HG03378 (cell line): ENCODE measurements around the gene CHI3L1.
"Not testable (repeated sequence)": the region's sequence is repeated elsewhere in the genome, so short reads cannot be mapped to it uniquely, and the experiment has no call there.

Source experiments
- ATAC-seq: cut with Tn5 transposase; IDR thresholded peaks from one replicate; pipeline ENCODE4 v1.9.1; 2021; ENCODE audit warnings: mild to moderate bottlenecking, moderate library complexity; ENCODE audit not compliant: unreplicated experiment

Gene CHI3L1

GRCh38 chr1:203186446-203187303 is at the start of gene CHI3L1:
Gene CHI3L1 (minus strand): TSS chr1:203186704. CDS start chr1:203186623, 81 bp downstream.
- ATAC-seq = no peak

- ATAC-seq = not testable (repeated sequence)
Observed at GRCh38 chr1:203234901-203235300, 48.4 kb upstream of the CHI3L1 start.

GRCh38 chr1:203229471-203230135 is 43.1 kb upstream of the CHI3L1 start, which contains the start of gene CHIT1:
Gene CHIT1 (minus strand): TSS chr1:203229673. CDS start chr1:203229636, 37 bp downstream.
- no peak for ATAC-seq

GRCh38 chr1:203228670-203229069 is 42.2 kb upstream of the CHI3L1 start:
- no peak for ATAC-seq

GRCh38 chr1:203227371-203228083 is 41.0 kb upstream of the CHI3L1 start:
- no peak for ATAC-seq

GRCh38 chr1:203225071-203225470 is 38.6 kb upstream of the CHI3L1 start:
- ATAC-seq = no peak

GRCh38 chr1:203223012-203223775 is 36.7 kb upstream of the CHI3L1 start:
- ATAC-seq = no peak

GRCh38 chr1:203219934-203220333 is 33.4 kb upstream of the CHI3L1 start:
- ATAC-seq = no peak

GRCh38 chr1:203219171-203219570 is 32.7 kb upstream of the CHI3L1 start:
- no peak for ATAC-seq

GRCh38 chr1:203217668-203218067 is 31.2 kb upstream of the CHI3L1 start:
- no peak for ATAC-seq

GRCh38 chr1:203217139-203217655 is 30.7 kb upstream of the CHI3L1 start:
- no peak for ATAC-seq

GRCh38 chr1:203216274-203217138 is 30.0 kb upstream of the CHI3L1 start:
- ATAC-seq = no peak

- ATAC-seq = no peak
Observed at GRCh38 chr1:203215573-203215972, 29.1 kb upstream of the CHI3L1 start.

GRCh38 chr1:203214871-203215270 is 28.4 kb upstream of the CHI3L1 start:
- no peak for ATAC-seq

GRCh38 chr1:203213126-203213525 is 26.6 kb upstream of the CHI3L1 start:
- ATAC-seq = no peak

GRCh38 chr1:203211812-203212211 is 25.3 kb upstream of the CHI3L1 start:
- no peak for ATAC-seq

- no peak for ATAC-seq
Observed at GRCh38 chr1:203210988-203211387, 24.5 kb upstream of the CHI3L1 start.

- no peak for ATAC-seq
Observed at GRCh38 chr1:203210350-203210749, 23.8 kb upstream of the CHI3L1 start.

GRCh38 chr1:203208181-203208580 is 21.7 kb upstream of the CHI3L1 start:
- ATAC-seq = no peak
